Thoracic aorta (tissue), 2 donors: ENCODE results near the gene LAMC3. TPM values are rescaled to one million over a fixed set of nuclear protein-coding genes. Genes with fewer than 3 reads are reported as not detected.

Experiments
- ATAC-seq: fragments of 150-250 bp; one replicate; pipeline ENCODE4 v1.8.0; 2017; ENCODE audit warnings: low read depth; ENCODE audit not compliant: insufficient number of reproducible peaks, low FRiP score
- DNase-seq: peaks from one replicate; pipeline ENCODE4 v3.0.0-alpha.2; 2020; ENCODE audit warnings: low spot score
- H3K27ac ChIP-seq, 2 donors: fragments of 200-600 bp; sonication (generic); 1 replicate in 1 of 2; 2 replicates in 1 of 2; pipeline ENCODE4 v1.5.1; 2016; ENCODE audit warnings: mild to moderate bottlenecking in 2 of 2, moderate library complexity in 2 of 2
- H3K27me3 ChIP-seq: fragments of 200-600 bp; sonication (generic); replicated peaks from 2 replicates; pipeline ENCODE4 v1.6.0; 2016; ENCODE audit warnings: mild to moderate bottlenecking; ENCODE audit not compliant: insufficient read depth
- H3K36me3 ChIP-seq: fragments of 200-600 bp; sonication (generic); one replicate; pipeline ENCODE4 v1.5.1; 2016
- H3K4me1 ChIP-seq, 2 donors: fragments of 200-600 bp; sonication (generic); 1 replicate in 1 of 2; 2 replicates in 1 of 2; pipeline versions ENCODE4 v1.5.1 to v1.6.0; 2016; ENCODE audit warnings: low read depth in 2 of 2, mild to moderate bottlenecking in 1 of 2; ENCODE audit not compliant: control insufficient read depth in 1 of 2
- H3K4me3 ChIP-seq: fragments of 200-600 bp; sonication (generic); 2 replicates; pipeline ENCODE4 v1.5.1; 2016; ENCODE audit warnings: mild to moderate bottlenecking
- H3K9me3 ChIP-seq: fragments of 200-600 bp; sonication (generic); 2 replicates; pipeline ENCODE4 v1.5.1; 2016
- CTCF ChIP-seq: fragments of 200-600 bp; sonication (generic); IDR thresholded peaks from one replicate; pipeline ENCODE4 v1.5.1; 2019; ENCODE audit warnings: antibody characterized with exemption
- total RNA-seq, 2 donors: library from RNA; depleted of rRNA; stranded (reverse); fragments of >200 nt; gene quantifications; one replicate each; pipeline versions ENCODE4 v1.1.0 to v1.2.3, GENCODE V29; 2016

Gene LAMC3
- total RNA-seq, 2 donors from 2014 or later = 0.54 to 2.8 TPM

- no peak for DNase-seq
- no peaks in the 10 kb centered on the region for H3K4me1 ChIP-seq
- no peak for ATAC-seq
Observed at GRCh38 chr9:131068076-131068816, 59.3 kb downstream of the LAMC3 start.

GRCh38 chr9:131069699-131070098 is 60.7 kb downstream of the LAMC3 start:
- H3K4me3 ChIP-seq = no peak overlapping the region
- no peaks in the 10 kb centered on the region for H3K27me3 ChIP-seq
- no peak overlapping the region for H3K27ac ChIP-seq
- no peaks in the 10 kb centered on the region for H3K36me3 ChIP-seq
- DNase-seq = no peak
- no peaks in the 10 kb centered on the region for H3K4me1 ChIP-seq
- ATAC-seq = no peak
- no peaks in the 10 kb centered on the region for H3K9me3 ChIP-seq
- TF ChIP-seq CTCF = no peak

More at GRCh38 chr9:131068076-131068816, 59.3 kb downstream of the LAMC3 start:
- no peak overlapping the region for H3K4me3 ChIP-seq
- H3K27ac ChIP-seq = no peak overlapping the region
- no peaks in the 10 kb centered on the region for H3K36me3 ChIP-seq
- TF ChIP-seq CTCF = no peak
- no peaks in the 10 kb centered on the region for H3K27me3 ChIP-seq
- H3K9me3 ChIP-seq = no peaks in the 10 kb centered on the region

- Histone ChIP-seq H3K4me1 (no peaks in the 10 kb centered on the region), H3K4me3 (no peak overlapping the region), H3K27ac (no peak overlapping the region), H3K36me3 (no peaks in the 10 kb centered on the region), H3K27me3 (no peaks in the 10 kb centered on the region), H3K9me3 (no peaks in the 10 kb centered on the region)
- TF ChIP-seq CTCF = no peak
- DNase-seq (no peak), ATAC-seq (no peak)
Observed at GRCh38 chr9:131072107-131072870, 63.3 kb downstream of the LAMC3 start.

GRCh38 chr9:131072871-131073237 is 63.9 kb downstream of the LAMC3 start:
- no peak for ATAC-seq

More at GRCh38 chr9:131072871-131073237, 63.9 kb downstream of the LAMC3 start:
- Histone ChIP-seq H3K4me3 (no peak overlapping the region), H3K4me1 (no peaks in the 10 kb centered on the region), H3K27me3 (no peaks in the 10 kb centered on the region), H3K36me3 (no peaks in the 10 kb centered on the region), H3K9me3 (no peaks in the 10 kb centered on the region), H3K27ac (no peak overlapping the region)
- no peak for TF ChIP-seq CTCF
- DNase-seq = no peak
